GM12891 (cell line): ENCODE data around the gene RASSF1.

Source experiments
- PAX5 ChIP-seq: IDR thresholded peaks from 2 replicates; pipeline ENCODE4 v1.6.1; 2011; ENCODE audit warnings: low read length, moderate library complexity, mild to moderate bottlenecking; ENCODE audit not compliant: insufficient read depth, severe bottlenecking
- POLR2A ChIP-seq: IDR thresholded peaks from 2 replicates; pipeline ENCODE4 v1.6.1; 2011; ENCODE audit warnings: low read depth, low read length, control low read depth
- POLR2AphosphoS5 ChIP-seq: IDR thresholded peaks from 2 replicates; pipeline ENCODE4 v1.6.1; 2011; ENCODE audit warnings: low read depth, low read length, control low read depth
- SPI1 ChIP-seq: IDR thresholded peaks from 2 replicates; pipeline ENCODE4 v1.6.1; 2011; ENCODE audit warnings: low read depth, low read length, control low read depth

- TF ChIP-seq POLR2A: no peak
- no peak for TF ChIP-seq SPI1
- TF ChIP-seq PAX5: no peak
- TF ChIP-seq POLR2AphosphoS5: no peak
Measured at GRCh38 chr3:50359760-50360110, 19.1 kb upstream of the RASSF1 start.
